Measurements from ENCODE around the gene ZNF148.

Gene ZNF148

DNA sequence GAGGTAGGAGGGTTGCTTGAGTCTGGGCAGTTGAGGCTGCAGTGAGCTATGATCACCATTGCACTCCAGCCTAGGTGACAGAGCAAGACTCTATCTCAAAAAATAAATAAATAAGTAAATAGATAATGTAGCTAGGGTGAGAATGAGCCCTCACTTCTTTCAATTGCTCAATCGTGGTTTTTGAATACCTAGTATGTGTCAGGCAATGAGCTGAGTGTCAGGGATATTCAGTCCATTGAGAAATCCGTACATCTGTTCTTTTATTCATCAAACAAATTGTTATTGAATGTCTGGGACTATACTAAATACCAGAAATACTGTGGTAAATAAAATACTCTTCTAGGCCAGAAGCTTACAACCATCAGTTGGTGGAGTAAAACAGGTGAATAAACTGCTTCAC lies 6.2 kb upstream of the ZNF148 start:
- H3K4me3 ChIP-seq (ENCODE audit: low read length) = no peak overlapping the region
- no peak for TF ChIP-seq EZH2phosphoT487 (IDR thresholded peaks at IDR 0.05; ENCODE audit: borderline replicate concordance, low read length)
- TF ChIP-seq, protein P1, sequence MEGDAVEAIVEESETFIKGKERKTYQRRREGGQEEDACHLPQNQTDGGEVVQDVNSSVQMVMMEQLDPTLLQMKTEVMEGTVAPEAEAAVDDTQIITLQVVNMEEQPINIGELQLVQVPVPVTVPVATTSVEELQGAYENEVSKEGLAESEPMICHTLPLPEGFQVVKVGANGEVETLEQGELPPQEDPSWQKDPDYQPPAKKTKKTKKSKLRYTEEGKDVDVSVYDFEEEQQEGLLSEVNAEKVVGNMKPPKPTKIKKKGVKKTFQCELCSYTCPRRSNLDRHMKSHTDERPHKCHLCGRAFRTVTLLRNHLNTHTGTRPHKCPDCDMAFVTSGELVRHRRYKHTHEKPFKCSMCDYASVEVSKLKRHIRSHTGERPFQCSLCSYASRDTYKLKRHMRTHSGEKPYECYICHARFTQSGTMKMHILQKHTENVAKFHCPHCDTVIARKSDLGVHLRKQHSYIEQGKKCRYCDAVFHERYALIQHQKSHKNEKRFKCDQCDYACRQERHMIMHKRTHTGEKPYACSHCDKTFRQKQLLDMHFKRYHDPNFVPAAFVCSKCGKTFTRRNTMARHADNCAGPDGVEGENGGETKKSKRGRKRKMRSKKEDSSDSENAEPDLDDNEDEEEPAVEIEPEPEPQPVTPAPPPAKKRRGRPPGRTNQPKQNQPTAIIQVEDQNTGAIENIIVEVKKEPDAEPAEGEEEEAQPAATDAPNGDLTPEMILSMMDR (IDR thresholded peaks at IDR 0.05; ENCODE audit: low read depth, low read length, poor library complexity, severe bottlenecking) = no peak
- H3K27me3 ChIP-seq (ENCODE audit: control insufficient read depth, low read length) = peaks cover 9% of the 10 kb centered on the region
- peaks cover 2% of the 10 kb centered on the region for H3K4me1 ChIP-seq (ENCODE audit: control insufficient read depth, low read length)
- peaks cover under 1% of the 10 kb centered on the region; the same call in 1 of the 2 replicates for H3K79me2 ChIP-seq (ENCODE audit: control insufficient read depth, low read length)
- peaks cover 4% of the 10 kb centered on the region; the same call in 1 of the 2 replicates for H3F3A ChIP-seq (ENCODE audit: control insufficient read depth, insufficient read depth)
- no peaks in the 10 kb centered on the region for H3K9me2 ChIP-seq (replicated peaks; ENCODE audit: control insufficient read depth, low read length)
- H3K27ac ChIP-seq (ENCODE audit: low read depth, low read length) = no peak overlapping the region
- H3K9me3 ChIP-seq (ENCODE audit: control insufficient read depth, insufficient read depth, low read length) = no peaks in the 10 kb centered on the region
- H3K4me2 ChIP-seq (ENCODE audit: low read length) = no peak overlapping the region
- H3K36me3 ChIP-seq (ENCODE audit: control insufficient read depth, low read length) = no peaks in the 10 kb centered on the region
- H4K20me1 ChIP-seq (ENCODE audit: control insufficient read depth, insufficient read depth, low read depth, low read length) = no peaks in the 10 kb centered on the region

DNA sequence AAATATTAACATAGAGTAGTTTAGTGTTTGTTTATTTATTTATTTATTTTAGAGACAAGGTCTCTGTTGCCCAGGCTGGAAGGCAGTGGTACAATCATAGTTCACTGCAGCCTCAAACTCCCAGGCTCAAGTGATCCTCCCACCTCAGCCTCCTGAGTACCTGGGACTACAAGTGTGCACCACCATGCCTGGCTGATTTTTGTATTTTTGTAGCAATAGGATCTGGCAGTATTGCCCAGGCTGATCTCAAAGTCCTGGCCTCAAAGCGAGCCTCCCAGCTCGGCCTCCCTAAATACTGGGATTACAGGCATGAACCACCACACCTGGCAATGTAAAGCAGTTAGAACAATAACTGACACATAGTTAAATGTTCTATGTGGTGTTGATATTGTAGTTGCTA lies 4.4 kb upstream of the ZNF148 start:
- no peaks in the 10 kb centered on the region for H3K9me2 ChIP-seq (replicated peaks; ENCODE audit: control insufficient read depth, low read length)
- H3K4me2 ChIP-seq (ENCODE audit: low read length) = no peak overlapping the region
- no peak overlapping the region for H3K4me3 ChIP-seq (ENCODE audit: low read length)
- H4K20me1 ChIP-seq (ENCODE audit: control insufficient read depth, insufficient read depth, low read depth, low read length) = no peaks in the 10 kb centered on the region
- H3K27ac ChIP-seq (ENCODE audit: low read depth, low read length) = no peak overlapping the region
- peaks cover 4% of the 10 kb centered on the region; the same call in 1 of the 2 replicates for H3F3A ChIP-seq (ENCODE audit: control insufficient read depth, insufficient read depth)
- H3K79me2 ChIP-seq (ENCODE audit: control insufficient read depth, low read length) = peaks cover 18% of the 10 kb centered on the region
- H3K4me1 ChIP-seq (ENCODE audit: control insufficient read depth, low read length) = peaks cover 8% of the 10 kb centered on the region
- H3K9me3 ChIP-seq (ENCODE audit: control insufficient read depth, insufficient read depth, low read length) = no peaks in the 10 kb centered on the region
- H3K27me3 ChIP-seq (ENCODE audit: control insufficient read depth, low read length) = peaks cover 9% of the 10 kb centered on the region
- no peak for TF ChIP-seq EZH2phosphoT487 (IDR thresholded peaks at IDR 0.05; ENCODE audit: borderline replicate concordance, low read length)
- TF ChIP-seq, protein P1 (IDR thresholded peaks at IDR 0.05; ENCODE audit: low read depth, low read length, poor library complexity, severe bottlenecking) = no peak
- H3K36me3 ChIP-seq (ENCODE audit: control insufficient read depth, low read length) = peaks cover 5% of the 10 kb centered on the region; the same call in 1 of the 2 replicates

DNA sequence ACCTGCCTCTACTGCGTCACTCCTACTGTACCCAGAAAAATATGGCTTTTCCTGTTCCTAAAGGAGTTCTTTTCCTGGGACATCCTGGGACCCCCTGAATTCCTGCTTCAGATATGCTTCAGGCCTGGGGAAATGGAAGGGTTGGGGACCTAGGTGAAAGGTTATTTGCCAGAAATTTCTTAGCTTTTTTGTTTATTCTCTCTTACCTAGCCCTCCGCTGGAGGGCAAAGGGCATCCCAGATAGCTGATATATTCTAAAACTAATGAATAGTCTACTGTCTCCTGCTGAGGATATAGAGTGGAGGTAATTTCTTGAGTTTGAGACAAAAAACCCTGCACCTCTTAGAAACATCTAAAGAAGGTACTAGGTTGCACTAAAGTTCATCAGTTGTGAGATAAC lies 3.6 kb upstream of the ZNF148 start:
- Histone ChIP-seq H3K4me1 (ENCODE audit: control insufficient read depth, low read length) (peaks cover 11% of the 10 kb centered on the region), H3F3A (ENCODE audit: control insufficient read depth, insufficient read depth) (peaks cover 4% of the 10 kb centered on the region; the same call in 1 of the 2 replicates), H3K27me3 (ENCODE audit: control insufficient read depth, low read length) (peaks cover 9% of the 10 kb centered on the region), H3K4me2 (ENCODE audit: low read length) (no peak overlapping the region), H3K9me3 (ENCODE audit: control insufficient read depth, insufficient read depth, low read length) (no peaks in the 10 kb centered on the region), H3K79me2 (ENCODE audit: control insufficient read depth, low read length) (peaks cover 25% of the 10 kb centered on the region), H4K20me1 (ENCODE audit: control insufficient read depth, insufficient read depth, low read depth, low read length) (0 out of 2 replicates have a peak, but pooled peaks cover 3% of the 10 kb centered on the region), H3K4me3 (ENCODE audit: low read length) (no peak overlapping the region), H3K27ac (ENCODE audit: low read depth, low read length) (no peak overlapping the region), H3K9me2 (replicated peaks; ENCODE audit: control insufficient read depth, low read length) (no peaks in the 10 kb centered on the region), H3K36me3 (ENCODE audit: control insufficient read depth, low read length) (peaks cover 7% of the 10 kb centered on the region; the same call in 1 of the 2 replicates)
- TF ChIP-seq, protein P1 (IDR thresholded peaks at IDR 0.05; ENCODE audit: low read depth, low read length, poor library complexity, severe bottlenecking) = no peak
- no peak for TF ChIP-seq EZH2phosphoT487 (IDR thresholded peaks at IDR 0.05; ENCODE audit: borderline replicate concordance, low read length)

All from DOHH2 (cell line).